Measurements from ENCODE around the gene MLLT3.

GRCh38 chr9:20551835-20552234 is 70.5 kb downstream of the MLLT3 start:
- TF ChIP-seq CTCF (IDR thresholded peaks at IDR 0.05; ENCODE audit: low read length) (no peak), EZH2 (optimal IDR thresholded peaks at IDR 0.05; ENCODE audit: low read depth, low read length) (no peak), EZH2phosphoT487 (IDR thresholded peaks at IDR 0.05; ENCODE audit: low read length) (no peak)

Data from MM.1S (cell line).